Esophagus squamous epithelium (tissue), 5 donors: ENCODE results near the gene AFM. TPM values are rescaled to one million over a fixed set of nuclear protein-coding genes. Genes with fewer than 3 reads are reported as not detected.

Source experiments
- DNase-seq: peaks from one replicate; lab custom pipeline; 2025; lab: John Stamatoyannopoulos, UW
- H3K27ac ChIP-seq, 4 donors: fragments of 200-600 bp; sonication (generic); one replicate each; pipeline ENCODE4 v1.5.1; 2016 to 2019; ENCODE audit warnings: mild to moderate bottlenecking in 1 of 4
- H3K27me3 ChIP-seq, 4 donors: fragments of 200-600 bp; sonication (generic); 1 replicate in 3 of 4; 2 replicates in 1 of 4; pipeline versions ENCODE4 v1.5.1 to v1.6.0; 2017 to 2021; ENCODE audit warnings: antibody characterized with exemption in 1 of 4
- H3K36me3 ChIP-seq, 3 donors: fragments of 200-600 bp; sonication (generic); one replicate each; pipeline ENCODE4 v1.5.1; 2016 to 2019
- H3K4me1 ChIP-seq, 3 donors: fragments of 200-600 bp; sonication (generic); one replicate each; pipeline ENCODE4 v1.5.1; 2017 to 2019
- H3K4me3 ChIP-seq, 4 donors: fragments of 200-600 bp; sonication (generic); 1 replicate in 3 of 4; 2 replicates in 1 of 4; pipeline ENCODE4 v1.5.1; 2016 to 2019; ENCODE audit warnings: mild to moderate bottlenecking in 2 of 4, moderate library complexity in 1 of 4
- H3K9me3 ChIP-seq, 3 donors: fragments of 200-600 bp; sonication (generic); one replicate each; pipeline ENCODE4 v1.5.1; 2016 to 2019
- POLR2A ChIP-seq, 4 donors: fragments of 450-650 bp; IDR thresholded peaks; one replicate each; pipeline ENCODE4 v1.6.1; 2017; ENCODE audit warnings: antibody characterized with exemption in 4 of 4, mild to moderate bottlenecking in 4 of 4, moderate library complexity in 3 of 4
- WGBS, 2 donors: methylation state at CpG; one replicate each; pipeline ENCODE4 v1.1.5; 2018; 5-methylcytosine and 5-hydroxymethylcytosine counted together
- intact Hi-C: fragments of 100-400 bp; cut with DNase I; formaldehyde crosslinking; loops from one replicate; pipeline ENCODE4 v1.15.0; 2022
- total RNA-seq, 4 donors: library from RNA; depleted of rRNA; stranded (reverse); fragments of >200 nt; gene quantifications; one replicate each; pipeline ENCODE4 v1.1.0, GENCODE V29; 2016
- TF ChIP-seq, protein P1 (sequence below), 6 experiments: fragments of 450-650 bp in 4 of 6; fragments of 200-600 bp in 2 of 6; sonication (generic) in 2 of 6; IDR thresholded peaks; one replicate each; pipeline ENCODE4 v1.5.1; 2016 to 2019; ENCODE audit warnings: antibody characterized with exemption in 6 of 6, mild to moderate bottlenecking in 4 of 6, moderate library complexity in 4 of 6
- donor health status: DM: yes; HTN: yes; CAD: no.

Gene AFM
- total RNA-seq, 4 donors from 2014 or later = not detected

DNA sequence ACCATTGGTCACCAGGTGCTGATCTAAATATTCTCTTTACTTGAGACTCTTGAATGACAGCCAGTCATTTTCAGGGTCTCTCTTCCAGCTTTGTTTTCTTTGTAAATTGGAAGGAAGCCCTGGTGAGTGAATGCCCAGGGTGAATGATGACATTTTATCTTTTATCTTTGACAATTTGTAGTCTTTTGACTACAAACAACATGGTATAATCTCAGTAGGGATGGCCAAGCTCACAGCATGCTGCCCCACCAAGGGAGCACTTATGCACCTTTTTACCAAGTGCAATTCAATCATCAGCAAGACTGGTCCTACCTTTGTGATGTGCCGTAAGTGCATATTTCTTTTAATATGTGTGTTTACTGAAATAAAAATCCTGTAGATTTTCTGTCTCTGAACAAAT is 5.7 kb downstream of the AFM start:
- Histone ChIP-seq H3K27me3 (no peaks in the 10 kb centered on the region), H3K4me1 (no peaks in the 10 kb centered on the region), H3K9me3 (no peaks in the 10 kb centered on the region), H3K4me3 (no peak overlapping the region), H3K36me3 (no peaks in the 10 kb centered on the region), H3K27ac (no peak overlapping the region)
- TF ChIP-seq, protein P1, sequence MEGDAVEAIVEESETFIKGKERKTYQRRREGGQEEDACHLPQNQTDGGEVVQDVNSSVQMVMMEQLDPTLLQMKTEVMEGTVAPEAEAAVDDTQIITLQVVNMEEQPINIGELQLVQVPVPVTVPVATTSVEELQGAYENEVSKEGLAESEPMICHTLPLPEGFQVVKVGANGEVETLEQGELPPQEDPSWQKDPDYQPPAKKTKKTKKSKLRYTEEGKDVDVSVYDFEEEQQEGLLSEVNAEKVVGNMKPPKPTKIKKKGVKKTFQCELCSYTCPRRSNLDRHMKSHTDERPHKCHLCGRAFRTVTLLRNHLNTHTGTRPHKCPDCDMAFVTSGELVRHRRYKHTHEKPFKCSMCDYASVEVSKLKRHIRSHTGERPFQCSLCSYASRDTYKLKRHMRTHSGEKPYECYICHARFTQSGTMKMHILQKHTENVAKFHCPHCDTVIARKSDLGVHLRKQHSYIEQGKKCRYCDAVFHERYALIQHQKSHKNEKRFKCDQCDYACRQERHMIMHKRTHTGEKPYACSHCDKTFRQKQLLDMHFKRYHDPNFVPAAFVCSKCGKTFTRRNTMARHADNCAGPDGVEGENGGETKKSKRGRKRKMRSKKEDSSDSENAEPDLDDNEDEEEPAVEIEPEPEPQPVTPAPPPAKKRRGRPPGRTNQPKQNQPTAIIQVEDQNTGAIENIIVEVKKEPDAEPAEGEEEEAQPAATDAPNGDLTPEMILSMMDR (IDR thresholded peaks at IDR 0.05) = no peak
- no peak for TF ChIP-seq POLR2A (IDR thresholded peaks at IDR 0.05)
- intact Hi-C loops = no loop called here
- 78 to 100% methylated on average over 1 of the region's 1 CpG for WGBS, 2 donors
- no peak for DNase-seq

DNA sequence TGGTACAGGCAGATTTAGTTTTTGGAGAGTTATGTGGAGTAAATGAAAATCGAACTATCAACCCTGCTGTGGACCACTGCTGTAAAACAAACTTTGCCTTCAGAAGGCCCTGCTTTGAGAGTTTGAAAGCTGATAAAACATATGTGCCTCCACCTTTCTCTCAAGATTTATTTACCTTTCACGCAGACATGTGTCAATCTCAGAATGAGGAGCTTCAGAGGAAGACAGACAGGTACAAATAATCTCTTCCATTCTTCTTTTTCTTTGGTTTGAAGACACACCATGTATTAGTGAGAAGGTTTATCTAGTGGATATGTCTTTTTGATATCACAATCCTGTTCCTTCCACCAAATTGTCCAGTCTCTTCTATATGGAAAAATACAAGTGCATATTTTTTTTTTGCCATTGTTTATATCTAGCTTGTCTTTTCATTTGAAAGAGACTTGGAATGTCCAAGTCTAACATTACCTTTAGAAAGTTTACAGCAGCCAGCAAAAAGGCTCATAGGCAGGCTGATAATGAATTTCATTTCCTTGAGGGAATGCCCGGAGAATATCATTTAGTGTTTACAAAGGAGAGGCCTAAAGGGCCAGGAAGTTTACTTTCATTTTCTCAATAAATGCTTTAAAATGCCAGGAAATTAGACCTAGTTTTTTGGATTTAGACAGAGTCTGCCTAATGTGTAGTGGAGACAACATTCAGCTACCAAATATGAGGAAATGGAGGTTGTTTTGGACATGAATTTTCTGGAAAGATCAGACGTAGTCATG is 18.6 kb downstream of the AFM start:
- 53 to 57% methylated on average over 4 of the region's 4 CpGs for WGBS, 2 donors
- Histone ChIP-seq H3K9me3 (no peaks in the 10 kb centered on the region), H3K4me3 (peak overlapping the region in 1 of 4 donors; percentile 33), H3K27me3 (no peaks in the 10 kb centered on the region), H3K27ac (no peak overlapping the region), H3K4me1 (peaks cover 0 to 5% (median 3%) of the 10 kb centered on the region in 3 donors), H3K36me3 (no peaks in the 10 kb centered on the region)
- TF ChIP-seq POLR2A (IDR thresholded peaks at IDR 0.05) = no peak
- intact Hi-C loops = no loop called here
- DNase-seq = no peak

DNA sequence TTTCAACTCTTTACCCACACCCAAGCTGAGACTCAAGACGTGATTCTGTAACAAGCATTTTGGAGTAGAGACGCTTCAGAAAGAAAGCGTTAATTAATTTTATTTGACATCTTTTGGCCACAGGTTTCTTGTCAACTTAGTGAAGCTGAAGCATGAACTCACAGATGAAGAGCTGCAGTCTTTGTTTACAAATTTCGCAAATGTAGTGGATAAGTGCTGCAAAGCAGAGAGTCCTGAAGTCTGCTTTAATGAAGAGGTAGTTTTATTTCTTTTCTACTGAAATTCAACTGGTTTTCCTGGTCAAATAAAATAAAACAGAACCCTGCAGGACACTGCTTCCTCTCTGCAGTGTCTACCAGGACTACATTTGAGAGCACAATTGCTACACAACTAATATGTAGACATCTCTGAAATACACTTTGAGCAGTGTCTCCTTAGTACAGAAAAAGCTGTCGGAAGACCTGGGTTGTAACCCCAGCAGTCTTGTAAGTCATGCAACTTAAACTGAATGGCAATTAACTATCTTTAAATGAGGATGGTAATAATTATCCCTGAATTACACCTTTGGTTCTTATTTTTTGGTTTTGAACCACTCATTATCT is 20.2 kb downstream of the AFM start:
- WGBS, 2 donors = 73 to 83% methylated on average over 5 of the region's 5 CpGs
- no peak overlapping the region for H3K27ac ChIP-seq
- peaks cover 0 to 5% (median 3%) of the 10 kb centered on the region in 3 donors for H3K4me1 ChIP-seq
- no peaks in the 10 kb centered on the region for H3K36me3 ChIP-seq
- DNase-seq = no peak
- no peaks in the 10 kb centered on the region for H3K9me3 ChIP-seq
- intact Hi-C loops = no loop called here
- TF ChIP-seq, protein P1 (IDR thresholded peaks at IDR 0.05) = no peak
- TF ChIP-seq POLR2A (IDR thresholded peaks at IDR 0.05) = no peak
- H3K27me3 ChIP-seq = no peaks in the 10 kb centered on the region
- H3K4me3 ChIP-seq = no peak overlapping the region

DNA sequence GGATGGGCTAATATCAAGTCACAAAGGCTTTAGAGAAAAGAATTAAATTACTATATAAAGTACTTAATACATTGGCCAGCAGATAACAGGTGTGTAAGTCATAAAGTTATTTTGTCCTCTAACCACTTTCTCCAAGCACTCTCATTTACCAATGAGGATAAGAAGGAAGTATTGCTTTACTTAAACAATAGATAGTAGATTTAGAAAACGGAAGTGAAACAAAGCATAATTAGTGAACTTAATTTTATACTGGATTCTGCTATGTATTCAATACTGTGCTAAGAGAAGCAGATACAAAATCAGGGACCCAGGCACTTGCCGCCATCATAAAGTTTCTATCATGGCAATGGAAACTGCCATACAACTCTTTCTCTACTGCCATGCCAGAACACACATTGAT is 24.0 kb downstream of the AFM start:
- Histone ChIP-seq H3K4me3 (no peak overlapping the region), H3K4me1 (no peaks in the 10 kb centered on the region), H3K9me3 (no peaks in the 10 kb centered on the region), H3K27me3 (no peaks in the 10 kb centered on the region), H3K27ac (no peak overlapping the region), H3K36me3 (no peaks in the 10 kb centered on the region)
- DNase-seq = no peak
- TF ChIP-seq POLR2A (IDR thresholded peaks at IDR 0.05) = no peak
- TF ChIP-seq, protein P1 (IDR thresholded peaks at IDR 0.05) = no peak
- WGBS, 2 donors = 71 to 78% methylated on average over 2 of the region's 2 CpGs
- intact Hi-C loops = no loop called here

DNA sequence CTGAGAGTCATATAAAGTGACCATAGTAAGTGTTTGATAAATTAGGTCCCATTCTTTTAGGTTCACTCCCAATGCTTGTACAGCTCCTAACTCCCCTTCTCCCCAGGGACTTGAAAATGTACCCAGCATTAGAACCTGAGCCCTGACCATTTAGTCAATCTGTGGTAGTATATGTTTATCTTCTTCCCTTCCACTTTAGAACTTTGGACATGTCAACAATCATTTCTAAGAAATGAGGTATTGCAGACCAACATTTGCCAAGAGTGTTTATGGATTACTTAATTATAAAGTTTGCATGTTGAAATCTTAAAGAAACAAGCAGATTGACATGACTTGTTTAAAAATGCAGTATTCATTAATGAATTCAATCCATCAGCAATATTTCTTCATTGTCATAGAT is 26.0 kb downstream of the AFM start:
- intact Hi-C loops = no loop called here
- no peak overlapping the region for H3K4me3 ChIP-seq
- no peak for DNase-seq
- no peaks in the 10 kb centered on the region for H3K36me3 ChIP-seq
- no peaks in the 10 kb centered on the region for H3K9me3 ChIP-seq
- H3K27ac ChIP-seq = no peak overlapping the region
- TF ChIP-seq, protein P1 (IDR thresholded peaks at IDR 0.05) = no peak
- no peak for TF ChIP-seq POLR2A (IDR thresholded peaks at IDR 0.05)
- H3K4me1 ChIP-seq = no peaks in the 10 kb centered on the region
- no peaks in the 10 kb centered on the region for H3K27me3 ChIP-seq
